ENCODE data around the gene NFE2L1. TPM values are rescaled to one million over a fixed set of nuclear protein-coding genes. Genes with fewer than 3 reads are reported as not detected.
"Not testable (repeated sequence)": the region's sequence is repeated elsewhere in the genome, so short reads cannot be mapped to it uniquely, and the experiment has no call there.

Gene NFE2L1
- total RNA-seq, 5 donors from 2014 or later (not counting 1 experiment from before 2014, with no cell fraction given) = 30.3 to 61.6 (median 43.9) TPM

DNA sequence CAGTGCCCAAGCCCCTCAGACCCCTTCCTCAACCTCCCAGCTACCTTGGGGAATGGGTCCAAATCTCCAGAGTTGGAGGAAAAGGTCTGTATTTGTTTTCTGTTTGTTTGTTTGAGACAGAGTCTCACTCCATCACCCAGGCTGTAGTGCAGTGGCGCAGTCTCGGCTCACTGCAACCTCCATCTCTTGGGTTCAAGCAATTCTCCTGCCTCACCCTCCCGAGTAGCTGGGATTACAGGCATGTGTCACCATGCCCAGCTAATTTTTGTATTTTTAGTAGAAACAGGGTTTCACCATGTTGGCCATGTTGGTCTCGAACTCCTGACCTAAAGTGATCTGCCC is 30.4 kb upstream of the NFE2L1 start:
- not testable (repeated sequence) for H3K4me3 ChIP-seq (ENCODE audit: control insufficient read depth in 1 of 2, extremely low read depth in 1 of 2, low read length in 1 of 2); H3K4me1 Mint-ChIP-seq; H3K4me3 Mint-ChIP-seq; H3K9me3 Mint-ChIP-seq; H3K4me1 ChIP-seq (ENCODE audit: control insufficient read depth in 1 of 2, extremely low read depth in 1 of 2, insufficient read depth in 2 of 2, low read length in 2 of 2); ATAC-seq (replicated peaks in 1 of 4); DNase-seq; H3K36me3 ChIP-seq (ENCODE audit: control insufficient read depth in 2 of 2, extremely low read depth in 1 of 2, insufficient read depth in 1 of 2, low read length in 1 of 2); H3K27ac ChIP-seq (ENCODE audit: low read length); H3K9me3 ChIP-seq; H3K36me3 Mint-ChIP-seq
- WGBS (ENCODE audit: insufficient coverage) = 97% methylated on average over 3 of the region's 4 CpGs
- CTCF ChIA-PET = interaction anchor here in 1 of 2 donors (1.3 kb wide), 1 partner anchor 62 kb away, joined by 4 read pairs; no protein-coding TSS in a partner anchor
- H3K27me3 ChIP-seq (replicated peaks in 1 of 2; ENCODE audit: control insufficient read depth in 2 of 2, extremely low read depth in 1 of 2, insufficient read depth in 2 of 2, low read length in 1 of 2) = peaks cover 0 to 53% of the 10 kb centered on the region in 2 experiments
- peaks cover 31 to 32% of the 10 kb centered on the region in 2 donors for H3K27me3 Mint-ChIP-seq
- peak overlapping the region in 1 of 2 donors; percentile 63 for H3K27ac Mint-ChIP-seq
- POLR2A ChIA-PET = interaction anchor here in 1 of 2 donors (0.6 kb wide), 1 partner anchor 127 kb away, joined by 3 read pairs; no protein-coding TSS in a partner anchor

DNA sequence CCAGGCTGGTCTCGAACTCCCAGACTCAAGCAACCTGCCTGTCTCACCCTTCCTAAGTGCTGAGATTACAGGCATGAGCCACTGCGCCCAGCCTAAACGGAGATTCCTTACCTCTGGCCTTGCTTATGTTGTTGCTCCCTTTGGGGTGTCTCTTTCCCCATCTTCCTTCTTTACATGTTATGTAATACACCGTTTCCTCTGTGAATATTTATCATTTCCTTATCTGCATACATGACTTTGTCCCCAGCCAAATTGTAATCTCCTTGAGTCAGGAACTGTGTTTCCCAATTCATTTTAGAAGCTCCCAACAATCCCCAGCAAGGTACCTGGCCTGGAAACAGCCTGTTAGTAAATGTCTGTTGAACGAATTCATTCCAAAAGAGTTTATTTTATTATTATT is 26.2 kb upstream of the NFE2L1 start:
- no peak overlapping the region for H3K27ac Mint-ChIP-seq
- H3K27me3 ChIP-seq (replicated peaks in 1 of 2; ENCODE audit: control insufficient read depth in 2 of 2, extremely low read depth in 1 of 2, insufficient read depth in 2 of 2, low read length in 1 of 2) = peaks cover 0 to 57% of the 10 kb centered on the region in 2 experiments
- no peak overlapping the region for H3K4me3 Mint-ChIP-seq
- no peak for DNase-seq
- H3K4me3 ChIP-seq (ENCODE audit: control insufficient read depth in 1 of 2, extremely low read depth in 1 of 2, low read length in 1 of 2) = no peak overlapping the region
- no peaks in the 10 kb centered on the region for H3K36me3 ChIP-seq (ENCODE audit: control insufficient read depth in 2 of 2, extremely low read depth in 1 of 2, insufficient read depth in 1 of 2, low read length in 1 of 2)
- no peaks in the 10 kb centered on the region for H3K9me3 Mint-ChIP-seq
- 100% methylated on average over 2 of the region's 5 CpGs for WGBS (ENCODE audit: insufficient coverage)
- POLR2A ChIA-PET = no interaction called here
- H3K27me3 Mint-ChIP-seq = peaks cover 21 to 28% of the 10 kb centered on the region in 2 donors
- no peaks in the 10 kb centered on the region for H3K9me3 ChIP-seq
- peaks cover 20 to 38% of the 10 kb centered on the region in 2 experiments for H3K4me1 ChIP-seq (ENCODE audit: control insufficient read depth in 1 of 2, extremely low read depth in 1 of 2, insufficient read depth in 2 of 2, low read length in 2 of 2)
- no peak overlapping the region for H3K27ac ChIP-seq (ENCODE audit: low read length)
- CTCF ChIA-PET = no interaction called here
- H3K36me3 Mint-ChIP-seq = no peaks in the 10 kb centered on the region
- peaks cover 32 to 36% (median 33%) of the 10 kb centered on the region in 3 donors for H3K4me1 Mint-ChIP-seq
- ATAC-seq (replicated peaks in 1 of 4) = no peak

DNA sequence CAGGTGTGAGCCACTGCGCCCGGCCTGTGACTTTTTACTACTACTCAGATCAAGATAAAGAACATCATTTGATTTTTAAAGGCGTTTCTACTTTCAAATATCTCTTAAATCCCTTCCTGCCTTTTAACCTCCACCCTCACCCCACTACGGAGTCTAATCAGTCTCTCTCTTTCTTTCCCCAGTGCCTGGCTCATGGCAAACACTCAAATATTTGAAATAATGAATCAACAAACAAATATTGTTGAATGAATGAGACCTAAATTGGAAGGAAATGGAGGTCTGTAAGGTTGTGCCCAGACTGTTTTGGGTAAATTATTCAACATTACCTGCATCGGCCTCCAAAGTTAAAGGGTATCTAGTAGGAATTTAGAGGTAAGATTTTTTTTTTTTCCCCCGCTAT is 25.3 kb upstream of the NFE2L1 start:
- ChIA-PET POLR2A (no interaction called here), CTCF (no interaction called here)
- Mint-ChIP-seq H3K27me3 (peaks cover 25 to 28% of the 10 kb centered on the region in 2 donors), H3K4me3 (peak overlapping the region in 2 of 3 donors; percentile 31 to 90), H3K4me1 (peaks cover 28 to 35% (median 32%) of the 10 kb centered on the region in 3 donors), H3K27ac (no peak overlapping the region), H3K36me3 (no peaks in the 10 kb centered on the region), H3K9me3 (no peaks in the 10 kb centered on the region)
- no peak for DNase-seq
- ATAC-seq (replicated peaks in 1 of 4) = no peak
- peaks cover 20 to 36% of the 10 kb centered on the region in 2 experiments for H3K4me1 ChIP-seq (ENCODE audit: control insufficient read depth in 1 of 2, extremely low read depth in 1 of 2, insufficient read depth in 2 of 2, low read length in 2 of 2)
- H3K27ac ChIP-seq (ENCODE audit: low read length) = no peak overlapping the region
- H3K4me3 ChIP-seq (ENCODE audit: control insufficient read depth in 1 of 2, extremely low read depth in 1 of 2, low read length in 1 of 2) = no peak overlapping the region
- no peaks in the 10 kb centered on the region for H3K9me3 ChIP-seq
- 60% methylated on average over 2 of the region's 6 CpGs for WGBS (ENCODE audit: insufficient coverage)
- H3K27me3 ChIP-seq (replicated peaks in 1 of 2; ENCODE audit: control insufficient read depth in 2 of 2, extremely low read depth in 1 of 2, insufficient read depth in 2 of 2, low read length in 1 of 2) = peaks cover 0 to 62% of the 10 kb centered on the region in 2 experiments
- H3K36me3 ChIP-seq (ENCODE audit: control insufficient read depth in 2 of 2, extremely low read depth in 1 of 2, insufficient read depth in 1 of 2, low read length in 1 of 2) = no peaks in the 10 kb centered on the region

DNA sequence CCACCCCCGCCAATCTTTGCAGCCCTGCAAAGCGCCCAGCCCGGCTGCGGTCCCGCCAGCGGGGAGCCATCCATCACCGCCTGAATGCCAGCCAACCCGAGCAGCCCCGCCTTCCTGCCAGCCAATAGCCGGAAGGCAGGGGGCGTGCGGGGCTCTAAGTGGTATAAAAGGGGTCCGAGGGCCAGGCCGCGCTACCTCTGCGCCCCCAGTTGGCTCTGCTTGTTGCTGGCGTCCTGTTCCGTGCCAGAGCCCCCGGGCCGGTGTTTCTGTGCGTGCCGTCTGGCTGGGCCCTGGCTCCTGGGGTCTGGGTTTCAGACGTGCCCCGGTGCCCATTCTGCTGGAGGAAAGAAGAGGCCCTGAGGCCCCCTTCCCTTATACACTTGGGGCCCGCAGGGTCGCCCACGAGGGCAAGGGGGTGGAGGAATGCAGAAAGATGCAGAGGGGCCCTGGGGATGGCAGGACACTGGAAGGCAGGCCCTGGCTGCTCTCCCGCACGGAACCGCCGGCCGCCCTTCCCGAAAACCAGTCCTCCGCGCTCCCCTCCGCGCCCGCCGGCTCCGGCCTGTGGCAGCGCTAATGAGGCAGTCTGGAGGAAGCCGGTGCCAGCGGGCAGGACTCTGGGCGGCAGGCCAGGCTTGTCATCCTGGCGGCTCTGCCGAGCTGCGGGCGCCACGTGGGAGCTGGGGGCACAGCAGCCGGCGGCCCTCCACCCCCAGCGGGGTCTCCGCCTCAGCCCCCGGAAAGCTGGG is 24.6 kb upstream of the NFE2L1 start:
- Histone ChIP-seq H3K4me3 (ENCODE audit: control insufficient read depth in 1 of 2, extremely low read depth in 1 of 2, low read length in 1 of 2) (peak overlapping the region; percentile 49 to 84), H3K4me1 (ENCODE audit: control insufficient read depth in 1 of 2, extremely low read depth in 1 of 2, insufficient read depth in 2 of 2, low read length in 2 of 2) (peaks cover 20 to 36% of the 10 kb centered on the region in 2 experiments), H3K36me3 (ENCODE audit: control insufficient read depth in 2 of 2, extremely low read depth in 1 of 2, insufficient read depth in 1 of 2, low read length in 1 of 2) (no peaks in the 10 kb centered on the region), H3K9me3 (no peaks in the 10 kb centered on the region), H3K27me3 (replicated peaks in 1 of 2; ENCODE audit: control insufficient read depth in 2 of 2, extremely low read depth in 1 of 2, insufficient read depth in 2 of 2, low read length in 1 of 2) (peaks cover 0 to 68% of the 10 kb centered on the region in 2 experiments), H3K27ac (ENCODE audit: low read length) (no peak overlapping the region)
- Mint-ChIP-seq H3K4me3 (peak overlapping the region; percentile 58 to 90 (median 75)), H3K27me3 (peaks cover 29 to 33% of the 10 kb centered on the region in 2 donors), H3K4me1 (peaks cover 28 to 35% (median 32%) of the 10 kb centered on the region in 3 donors), H3K36me3 (no peaks in the 10 kb centered on the region), H3K27ac (peak overlapping the region in 1 of 2 donors; percentile 69), H3K9me3 (no peaks in the 10 kb centered on the region)
- peak in 22 of 35 experiments; percentile 11 to 55 (median 26) for DNase-seq
- ATAC-seq (replicated peaks in 1 of 4) = peak in 3 of 4 experiments; percentile 5 to 16 (median 9)
- CTCF ChIA-PET = no interaction called here
- POLR2A ChIA-PET = interaction anchor here in 1 of 2 donors (0.7 kb wide), 1 partner anchor 10 kb away, joined by 5 read pairs; no protein-coding TSS in a partner anchor
- 1% methylated on average over 45 of the region's 54 CpGs for WGBS (ENCODE audit: insufficient coverage)

DNA sequence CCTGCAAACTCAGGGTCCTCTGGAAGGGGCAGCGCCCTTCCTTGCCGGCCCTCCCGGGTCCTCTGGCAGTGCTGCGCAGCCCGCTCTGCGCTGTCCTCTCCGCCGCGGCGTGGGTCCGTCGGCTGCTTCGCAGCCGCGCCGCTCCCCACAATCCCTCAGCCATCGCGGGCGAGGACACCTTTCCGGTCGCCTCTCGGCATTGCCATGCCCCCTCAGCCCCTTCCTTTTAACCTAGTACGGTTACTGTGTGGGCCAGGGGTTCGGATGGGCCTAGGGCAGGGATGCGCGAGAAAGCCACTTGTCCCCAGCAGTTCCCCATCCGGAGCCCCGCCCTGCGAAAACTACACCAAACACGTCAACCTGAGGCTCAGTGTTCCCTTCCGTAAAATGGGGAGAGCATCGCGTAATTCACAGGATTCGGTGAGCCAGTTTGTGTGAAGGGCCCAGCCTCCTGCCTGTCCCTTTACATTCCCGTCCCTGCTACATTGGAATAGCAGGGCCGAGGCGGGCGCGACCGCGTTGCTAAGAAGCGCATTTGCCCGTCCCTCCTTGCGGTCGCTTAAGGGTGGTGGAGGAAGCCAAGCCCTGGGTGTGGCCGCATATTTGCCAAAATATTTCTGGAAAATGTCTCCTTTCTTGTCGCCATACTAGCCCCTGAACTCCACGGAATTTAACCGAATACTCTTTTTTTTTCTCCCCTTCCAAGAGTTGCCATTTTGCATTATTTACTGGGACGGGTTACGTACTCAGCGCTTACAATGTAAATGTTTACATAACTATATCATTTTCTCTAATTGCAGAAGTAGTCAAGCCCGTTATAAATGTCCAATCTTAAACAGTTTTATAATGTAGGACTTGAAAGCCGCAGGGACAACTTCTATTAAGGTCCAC is 23.8 kb upstream of the NFE2L1 start:
- CTCF ChIA-PET = interaction anchor here (1.0 to 2.6 kb wide), 9 partner anchors 12 to 594 kb away, joined by 3 to 37 read pairs (median 4); partner anchors contain the start of gene NFE2L1 (in 1 of the 2)
- peak; percentile 5 to 18 (median 8) for ATAC-seq (replicated peaks in 1 of 4)
- peak overlapping the region; percentile 49 to 84 for H3K4me3 ChIP-seq (ENCODE audit: control insufficient read depth in 1 of 2, extremely low read depth in 1 of 2, low read length in 1 of 2)
- peaks cover 20 to 36% of the 10 kb centered on the region in 2 experiments for H3K4me1 ChIP-seq (ENCODE audit: control insufficient read depth in 1 of 2, extremely low read depth in 1 of 2, insufficient read depth in 2 of 2, low read length in 2 of 2)
- H3K36me3 ChIP-seq (ENCODE audit: control insufficient read depth in 2 of 2, extremely low read depth in 1 of 2, insufficient read depth in 1 of 2, low read length in 1 of 2) = no peaks in the 10 kb centered on the region
- H3K27ac ChIP-seq (ENCODE audit: low read length) = peak overlapping the region; percentile 8
- DNase-seq = peak in 18 of 35 experiments; percentile 14 to 64 (median 30)
- Mint-ChIP-seq H3K4me3 (peak overlapping the region; percentile 79 to 90 (median 86)), H3K27me3 (peaks cover 32 to 38% of the 10 kb centered on the region in 2 donors), H3K9me3 (no peaks in the 10 kb centered on the region), H3K27ac (peak overlapping the region; percentile 81 to 90), H3K4me1 (peaks cover 28 to 35% (median 32%) of the 10 kb centered on the region in 3 donors), H3K36me3 (no peaks in the 10 kb centered on the region)
- H3K27me3 ChIP-seq (replicated peaks in 1 of 2; ENCODE audit: control insufficient read depth in 2 of 2, extremely low read depth in 1 of 2, insufficient read depth in 2 of 2, low read length in 1 of 2) = peaks cover 0 to 70% of the 10 kb centered on the region in 2 experiments
- POLR2A ChIA-PET = interaction anchor here in 1 of 2 donors (0.7 kb wide), 1 partner anchor 11 kb away, joined by 5 read pairs; no protein-coding TSS in a partner anchor
- under 1% methylated on average over 32 of the region's 54 CpGs for WGBS (ENCODE audit: insufficient coverage)
- H3K9me3 ChIP-seq = no peaks in the 10 kb centered on the region

Measured in T-cell (primary cell).